ENCODE data around the gene PCNT. TPM values are rescaled to one million over a fixed set of nuclear protein-coding genes. Genes with fewer than 3 reads are reported as not detected.
"Not testable (repeated sequence)": the region's sequence is repeated elsewhere in the genome, so short reads cannot be mapped to it uniquely, and the experiment has no call there.

The PCNT gene
- total RNA-seq, 1 donor from 2014 or later: 58.4 TPM

DNA sequence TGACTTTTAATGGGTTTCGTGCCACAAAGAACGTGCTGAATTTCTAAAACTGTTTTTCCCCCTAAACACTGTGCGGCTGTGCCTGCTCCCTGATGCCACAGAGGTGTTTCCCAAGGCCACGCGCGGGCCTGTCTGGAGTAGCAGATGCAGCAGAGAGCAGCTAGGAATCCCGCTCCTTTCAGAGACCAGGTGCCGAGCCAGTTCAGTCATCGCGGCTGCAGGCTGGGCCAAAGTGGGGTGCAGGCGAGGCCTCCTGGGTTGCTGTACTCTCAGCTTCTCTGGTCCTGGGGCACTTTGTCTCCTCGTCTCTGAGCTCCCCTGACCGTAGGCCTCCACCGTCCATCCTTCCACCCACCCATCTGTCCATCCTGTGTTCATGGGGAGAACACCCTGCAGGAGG is 117.4 kb downstream of the PCNT start:
- Mint-ChIP-seq H3K27me3 (ENCODE audit: insufficient read depth) (no peaks in the 10 kb centered on the region), H3K27ac (no peak overlapping the region), H3K36me3 (ENCODE audit: low read depth) (peaks cover 28% of the 10 kb centered on the region), H3K4me3 (no peak overlapping the region), H3K9me3 (no peaks in the 10 kb centered on the region), H3K4me1 (ENCODE audit: low read depth) (no peaks in the 10 kb centered on the region)
- DNase-seq (ENCODE audit: low spot score): no peak
- intact Hi-C loops (cut with micrococcal nuclease): no loop called here

- H3K27me3 Mint-ChIP-seq (ENCODE audit: insufficient read depth): no peaks in the 10 kb centered on the region
- H3K9me3 Mint-ChIP-seq: no peaks in the 10 kb centered on the region
- no peaks in the 10 kb centered on the region for H3K4me1 Mint-ChIP-seq (ENCODE audit: low read depth)
- no peak for DNase-seq (ENCODE audit: low spot score)
- no peak overlapping the region for H3K4me3 Mint-ChIP-seq
- intact Hi-C loops (cut with micrococcal nuclease): no loop called here
- peaks cover 28% of the 10 kb centered on the region for H3K36me3 Mint-ChIP-seq (ENCODE audit: low read depth)
- H3K27ac Mint-ChIP-seq: no peak overlapping the region
Observed at GRCh38 chr21:46441961-46442498, 118.1 kb downstream of the PCNT start.

DNA sequence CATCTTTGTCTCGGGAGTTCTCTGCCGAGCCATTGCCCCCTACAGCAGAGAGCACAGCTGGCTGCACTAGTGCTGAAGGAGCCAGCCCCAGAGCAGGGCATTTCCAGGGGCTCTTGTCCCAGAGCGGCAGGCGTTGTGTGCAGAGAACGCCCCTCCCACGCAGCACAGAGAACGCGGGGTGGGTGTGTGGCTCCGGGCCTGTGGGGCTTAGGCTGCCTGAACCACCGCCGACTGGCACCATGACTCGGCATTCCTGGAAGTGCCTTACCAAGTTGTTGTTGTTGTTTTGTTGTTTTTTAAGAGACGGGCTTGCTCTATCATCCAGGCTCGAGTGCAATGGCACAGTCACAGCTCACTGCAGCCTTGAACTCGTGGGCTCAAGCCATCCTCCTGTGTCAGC is 119.0 kb downstream of the PCNT start:
- intact Hi-C loops (cut with micrococcal nuclease): no loop called here
- peaks cover 5% of the 10 kb centered on the region for H3K4me1 Mint-ChIP-seq (ENCODE audit: low read depth)
- peaks cover 5% of the 10 kb centered on the region for H3K9me3 Mint-ChIP-seq
- no peak overlapping the region for H3K4me3 Mint-ChIP-seq
- H3K36me3 Mint-ChIP-seq (ENCODE audit: low read depth): peaks cover 25% of the 10 kb centered on the region
- H3K27me3 Mint-ChIP-seq (ENCODE audit: insufficient read depth): no peaks in the 10 kb centered on the region
- no peak overlapping the region for H3K27ac Mint-ChIP-seq
- no peak for DNase-seq (ENCODE audit: low spot score)

DNA sequence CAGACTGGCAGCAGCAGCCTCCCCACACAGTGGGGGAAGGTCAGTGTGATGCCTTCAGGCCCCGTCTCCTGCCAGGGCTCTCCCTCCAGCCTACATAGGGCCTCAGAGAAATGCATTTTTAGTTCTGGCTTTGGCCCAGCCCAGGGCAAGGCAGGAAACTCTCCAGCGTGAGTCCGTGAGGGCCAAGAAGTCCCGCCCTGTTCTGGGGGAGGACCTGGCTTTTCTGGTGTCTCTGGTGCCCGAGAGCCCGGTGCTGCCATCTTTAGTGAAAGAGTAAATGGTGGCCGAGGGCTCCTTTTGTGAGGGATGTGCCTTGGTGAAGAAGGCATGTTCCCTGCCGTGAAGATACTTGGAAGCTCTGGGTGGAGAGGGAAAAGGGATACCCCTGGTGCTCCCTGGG is 120.0 kb downstream of the PCNT start:
- intact Hi-C loops (cut with micrococcal nuclease): no loop called here
- Mint-ChIP-seq H3K27ac (no peak overlapping the region), H3K36me3 (ENCODE audit: low read depth) (peaks cover 30% of the 10 kb centered on the region), H3K9me3 (peaks cover 15% of the 10 kb centered on the region), H3K27me3 (ENCODE audit: insufficient read depth) (no peaks in the 10 kb centered on the region), H3K4me1 (ENCODE audit: low read depth) (peaks cover 5% of the 10 kb centered on the region), H3K4me3 (no peak overlapping the region)
- no peak for DNase-seq (ENCODE audit: low spot score)

DNA sequence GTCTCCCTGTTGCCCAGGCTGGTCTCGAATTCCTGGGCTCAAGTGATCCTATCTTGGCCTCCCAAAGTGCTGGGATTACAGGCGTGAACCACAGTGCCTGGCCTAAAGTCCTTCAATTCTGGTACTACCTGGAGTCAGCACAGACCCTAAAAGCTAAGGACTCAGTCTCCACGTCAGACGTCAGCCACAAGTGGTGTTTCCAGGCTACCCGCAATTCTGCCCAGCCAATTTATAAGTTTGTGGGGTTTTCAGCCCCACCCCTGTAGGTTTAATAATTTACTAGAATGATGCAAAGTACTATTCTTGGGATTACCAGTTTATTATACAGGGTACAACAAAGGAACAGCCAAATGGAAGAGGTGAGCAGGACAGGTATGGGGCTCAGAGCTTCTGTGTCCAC is 124.2 kb downstream of the PCNT start:
- H3K4me1 Mint-ChIP-seq (ENCODE audit: low read depth): peaks cover 5% of the 10 kb centered on the region
- H3K9me3 Mint-ChIP-seq: peaks cover 23% of the 10 kb centered on the region
- no peak overlapping the region for H3K4me3 Mint-ChIP-seq
- H3K27ac Mint-ChIP-seq: no peak overlapping the region
- no peaks in the 10 kb centered on the region for H3K27me3 Mint-ChIP-seq (ENCODE audit: insufficient read depth)
- DNase-seq (ENCODE audit: low spot score): no peak
- intact Hi-C loops (cut with micrococcal nuclease): no loop called here
- H3K36me3 Mint-ChIP-seq (ENCODE audit: low read depth): peaks cover 26% of the 10 kb centered on the region

DNA sequence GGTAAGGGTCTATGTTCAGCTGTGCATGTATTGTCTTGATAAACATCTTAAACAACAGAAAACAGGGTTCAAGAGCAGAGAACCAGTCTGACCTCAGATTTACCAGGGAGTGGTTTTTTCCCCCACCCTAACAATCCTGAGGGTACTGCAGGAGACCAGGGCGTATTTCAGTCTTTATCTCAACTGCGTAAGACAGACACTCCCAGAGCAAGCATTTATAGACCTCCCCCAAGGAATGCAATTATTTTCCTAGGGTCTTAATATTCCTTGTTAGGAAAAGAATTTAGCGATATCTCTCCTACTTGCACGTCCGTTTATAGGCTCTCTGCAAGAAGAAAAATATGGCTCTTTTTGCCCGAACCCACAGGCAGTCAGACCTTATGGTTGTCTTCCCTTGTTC is 124.9 kb downstream of the PCNT start:
- intact Hi-C loops (cut with micrococcal nuclease); DNase-seq (ENCODE audit: low spot score): not testable (repeated sequence)
- H3K36me3 Mint-ChIP-seq (ENCODE audit: low read depth): peaks cover 28% of the 10 kb centered on the region

DNA sequence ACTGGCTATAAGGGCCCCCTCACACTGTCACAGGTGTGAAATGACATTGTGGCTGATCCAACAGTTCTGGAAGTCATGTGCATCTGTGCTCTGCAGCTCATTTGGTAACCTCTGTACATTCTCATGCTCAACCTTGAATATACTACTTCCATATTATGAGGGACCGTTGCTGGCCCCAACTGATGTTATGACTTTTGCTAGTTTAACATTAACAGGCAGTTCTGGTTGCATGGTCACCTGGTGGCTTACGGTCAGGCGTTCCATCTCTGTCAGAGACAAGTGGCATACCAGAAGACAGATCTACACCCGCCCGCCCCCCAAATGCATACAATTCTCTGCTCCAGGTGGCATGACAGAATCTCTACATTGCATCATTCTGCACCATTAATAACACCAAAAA is 128.8 kb downstream of the PCNT start:
- intact Hi-C loops (cut with micrococcal nuclease): no loop called here
- Mint-ChIP-seq H3K9me3 (peaks cover 17% of the 10 kb centered on the region), H3K36me3 (ENCODE audit: low read depth) (peaks cover 26% of the 10 kb centered on the region), H3K27ac (no peak overlapping the region), H3K4me1 (ENCODE audit: low read depth) (peaks cover 11% of the 10 kb centered on the region), H3K4me3 (no peak overlapping the region), H3K27me3 (ENCODE audit: insufficient read depth) (no peaks in the 10 kb centered on the region)
- DNase-seq (ENCODE audit: low spot score): no peak

More for the DNA sequence above, 124.9 kb downstream of the PCNT start:
- H3K4me1 Mint-ChIP-seq (ENCODE audit: low read depth); H3K4me3 Mint-ChIP-seq; H3K27me3 Mint-ChIP-seq (ENCODE audit: insufficient read depth); H3K27ac Mint-ChIP-seq: not testable (repeated sequence)
- peaks cover 23% of the 10 kb centered on the region for H3K9me3 Mint-ChIP-seq

DNA sequence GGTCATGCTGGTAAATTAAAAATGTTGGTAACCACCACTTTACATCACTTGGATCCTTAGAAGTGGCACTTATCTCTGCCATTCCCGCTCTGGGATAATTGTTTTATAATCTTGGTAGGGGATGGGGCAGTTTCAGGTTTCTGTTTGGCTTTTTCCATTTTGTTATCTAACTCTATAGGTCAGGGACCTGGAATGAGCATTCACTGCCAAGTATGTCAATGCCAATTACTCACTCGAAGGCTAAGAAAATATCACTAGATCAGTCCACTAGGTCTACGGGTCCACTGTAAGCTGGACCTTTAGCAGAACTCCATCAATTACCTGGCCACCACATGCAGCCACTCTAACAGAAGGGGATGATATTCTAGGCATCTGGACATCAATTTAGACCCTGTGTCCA is 130.2 kb downstream of the PCNT start:
- intact Hi-C loops (cut with micrococcal nuclease): no loop called here
- Mint-ChIP-seq H3K36me3 (ENCODE audit: low read depth) (peaks cover 21% of the 10 kb centered on the region), H3K4me3 (no peak overlapping the region)

GRCh38 chr21:46454634-46455390 is 130.9 kb downstream of the PCNT start:
- intact Hi-C loops (cut with micrococcal nuclease): no loop called here
- Mint-ChIP-seq H3K4me1 (ENCODE audit: low read depth) (peaks cover 15% of the 10 kb centered on the region), H3K27ac (no peak overlapping the region), H3K36me3 (ENCODE audit: low read depth) (peaks cover 18% of the 10 kb centered on the region), H3K4me3 (no peak overlapping the region), H3K9me3 (peaks cover 4% of the 10 kb centered on the region), H3K27me3 (ENCODE audit: insufficient read depth) (no peaks in the 10 kb centered on the region)
- DNase-seq (ENCODE audit: low spot score): no peak

More for the DNA sequence above, 130.2 kb downstream of the PCNT start:
- Mint-ChIP-seq H3K27me3 (ENCODE audit: insufficient read depth) (no peaks in the 10 kb centered on the region), H3K9me3 (peaks cover 6% of the 10 kb centered on the region), H3K27ac (no peak overlapping the region), H3K4me1 (ENCODE audit: low read depth) (peaks cover 13% of the 10 kb centered on the region)
- no peak for DNase-seq (ENCODE audit: low spot score)

- Mint-ChIP-seq H3K9me3 (no peaks in the 10 kb centered on the region), H3K4me1 (ENCODE audit: low read depth) (peaks cover 23% of the 10 kb centered on the region), H3K27ac (peak overlapping the region; percentile 4), H3K4me3 (peak overlapping the region; percentile 25), H3K36me3 (ENCODE audit: low read depth) (peaks cover 10% of the 10 kb centered on the region), H3K27me3 (ENCODE audit: insufficient read depth) (no peaks in the 10 kb centered on the region)
- intact Hi-C loops (cut with micrococcal nuclease): no loop called here
- DNase-seq (ENCODE audit: low spot score): no peak
Observed at GRCh38 chr21:46455575-46456385, 131.8 kb downstream of the PCNT start.

- H3K9me3 Mint-ChIP-seq: no peaks in the 10 kb centered on the region
- no peak for DNase-seq (ENCODE audit: low spot score)
- peaks cover 12% of the 10 kb centered on the region for H3K36me3 Mint-ChIP-seq (ENCODE audit: low read depth)
- H3K4me3 Mint-ChIP-seq: peak overlapping the region; percentile 25
- H3K27me3 Mint-ChIP-seq (ENCODE audit: insufficient read depth): no peaks in the 10 kb centered on the region
- intact Hi-C loops (cut with micrococcal nuclease): no loop called here
- H3K4me1 Mint-ChIP-seq (ENCODE audit: low read depth): peaks cover 29% of the 10 kb centered on the region
- no peak overlapping the region for H3K27ac Mint-ChIP-seq
Observed at GRCh38 chr21:46456750-46457149, 132.8 kb downstream of the PCNT start.

- Mint-ChIP-seq H3K9me3 (no peaks in the 10 kb centered on the region), H3K27ac (peak overlapping the region; percentile 91), H3K36me3 (ENCODE audit: low read depth) (peaks cover 13% of the 10 kb centered on the region), H3K4me3 (peak overlapping the region; percentile 91), H3K4me1 (ENCODE audit: low read depth) (peaks cover 37% of the 10 kb centered on the region), H3K27me3 (ENCODE audit: insufficient read depth) (no peaks in the 10 kb centered on the region)
- DNase-seq (ENCODE audit: low spot score): peak; percentile 24
- intact Hi-C loops (cut with micrococcal nuclease): loop anchor here (1.0 to 2.0 kb wide), 5 partner anchors 101 to 229 kb away; partner anchors contain the start of genes LSS, PCNT, PRMT2 and YBEY
Observed at GRCh38 chr21:46457801-46458314, 133.9 kb downstream of the PCNT start.

All from activated T-helper 1 cell treated with anti-CD3 and anti-CD28 coated beads, Interleukin-12 subunit alpha, Interleukin-12 subunit beta, Interleukin-2, Interleukin-4 antibody, amounts not matched to agents 30 ng/mL and 10 ng/mL and 1 ng/mL, durations not matched to agents 14 hours and 24 hours and 36 hours (primary cell).